GM19193 (cell line): ENCODE data around the gene DAND5.

ENCODE experiments used
- POLR2A ChIP-seq: IDR thresholded peaks from 4 replicates; pipeline ENCODE4 v1.6.1; 2011; ENCODE audit not compliant: insufficient read depth, insufficient read length; ENCODE audit errors: extremely low read depth

Gene DAND5

DNA sequence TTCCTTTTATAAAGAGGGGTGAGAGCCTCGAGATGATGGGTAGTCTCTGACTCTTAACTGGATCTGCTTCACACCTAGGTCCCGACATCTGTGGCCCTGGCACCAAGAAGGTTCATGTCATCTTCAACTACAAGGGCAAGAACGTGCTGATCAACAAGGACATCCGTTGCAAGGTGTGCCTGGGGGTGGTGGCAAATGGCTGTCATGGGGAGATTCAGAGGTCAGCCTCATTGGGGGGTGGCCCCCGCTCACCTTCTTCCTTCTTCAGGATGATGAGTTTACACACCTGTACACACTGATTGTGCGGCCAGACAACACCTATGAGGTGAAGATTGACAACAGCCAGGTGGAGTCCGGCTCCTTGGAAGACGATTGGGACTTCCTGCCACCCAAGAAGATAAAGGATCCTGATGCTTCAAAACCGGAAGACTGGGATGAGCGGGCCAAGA is 29.4 kb upstream of the DAND5 start:
- TF ChIP-seq POLR2A, result no peak

DNA sequence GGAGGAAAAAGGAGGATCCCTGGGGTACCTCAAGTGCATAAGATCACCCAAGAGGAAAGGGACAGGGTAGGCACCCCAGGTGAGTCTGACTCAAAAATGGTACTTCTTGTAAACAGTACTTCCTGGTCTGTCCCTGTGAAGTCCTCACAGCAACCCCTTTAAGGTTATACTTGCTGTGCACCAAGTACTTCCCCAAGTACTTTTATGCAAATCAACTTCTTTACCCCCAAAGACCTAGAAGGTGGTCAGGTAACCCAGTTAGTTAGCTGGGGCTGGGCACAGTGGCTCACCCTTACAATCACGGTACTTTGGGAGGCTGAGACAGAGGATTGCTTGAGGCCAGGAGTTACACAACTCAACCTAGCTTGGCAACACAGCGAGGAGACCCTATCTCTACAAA is 28.5 kb upstream of the DAND5 start:
- no peak for TF ChIP-seq POLR2A

DNA sequence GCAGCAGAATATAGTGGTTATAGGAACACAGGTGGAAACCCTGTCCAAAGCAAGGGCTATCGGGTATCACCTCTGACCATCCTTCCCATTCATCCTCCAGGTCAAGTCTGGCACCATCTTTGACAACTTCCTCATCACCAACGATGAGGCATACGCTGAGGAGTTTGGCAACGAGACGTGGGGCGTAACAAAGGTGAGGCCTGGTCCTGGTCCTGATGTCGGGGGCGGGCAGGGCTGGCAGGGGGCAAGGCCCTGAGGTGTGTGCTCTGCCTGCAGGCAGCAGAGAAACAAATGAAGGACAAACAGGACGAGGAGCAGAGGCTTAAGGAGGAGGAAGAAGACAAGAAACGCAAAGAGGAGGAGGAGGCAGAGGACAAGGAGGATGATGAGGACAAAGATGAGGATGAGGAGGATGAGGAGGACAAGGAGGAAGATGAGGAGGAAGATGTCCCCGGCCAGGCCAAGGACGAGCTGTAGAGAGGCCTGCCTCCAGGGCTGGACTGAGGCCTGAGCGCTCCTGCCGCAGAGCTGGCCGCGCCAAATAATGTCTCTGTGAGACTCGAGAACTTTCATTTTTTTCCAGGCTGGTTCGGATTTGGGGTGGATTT is 25.8 kb upstream of the DAND5 start:
- TF ChIP-seq POLR2A, result peak; percentile 36

DNA sequence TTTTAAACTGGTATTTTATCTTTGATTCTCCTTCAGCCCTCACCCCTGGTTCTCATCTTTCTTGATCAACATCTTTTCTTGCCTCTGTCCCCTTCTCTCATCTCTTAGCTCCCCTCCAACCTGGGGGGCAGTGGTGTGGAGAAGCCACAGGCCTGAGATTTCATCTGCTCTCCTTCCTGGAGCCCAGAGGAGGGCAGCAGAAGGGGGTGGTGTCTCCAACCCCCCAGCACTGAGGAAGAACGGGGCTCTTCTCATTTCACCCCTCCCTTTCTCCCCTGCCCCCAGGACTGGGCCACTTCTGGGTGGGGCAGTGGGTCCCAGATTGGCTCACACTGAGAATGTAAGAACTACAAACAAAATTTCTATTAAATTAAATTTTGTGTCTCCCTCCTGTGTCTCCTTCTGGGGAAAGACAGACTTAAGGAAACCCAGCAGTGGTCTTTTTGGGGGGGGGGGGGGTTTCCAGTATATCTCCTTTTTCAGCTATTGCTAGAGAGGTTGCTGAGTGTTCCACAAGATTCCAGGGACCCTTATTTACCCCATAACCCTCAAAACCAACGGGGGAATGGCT is 25.2 kb upstream of the DAND5 start:
- TF ChIP-seq POLR2A, result peak; percentile 3

DNA sequence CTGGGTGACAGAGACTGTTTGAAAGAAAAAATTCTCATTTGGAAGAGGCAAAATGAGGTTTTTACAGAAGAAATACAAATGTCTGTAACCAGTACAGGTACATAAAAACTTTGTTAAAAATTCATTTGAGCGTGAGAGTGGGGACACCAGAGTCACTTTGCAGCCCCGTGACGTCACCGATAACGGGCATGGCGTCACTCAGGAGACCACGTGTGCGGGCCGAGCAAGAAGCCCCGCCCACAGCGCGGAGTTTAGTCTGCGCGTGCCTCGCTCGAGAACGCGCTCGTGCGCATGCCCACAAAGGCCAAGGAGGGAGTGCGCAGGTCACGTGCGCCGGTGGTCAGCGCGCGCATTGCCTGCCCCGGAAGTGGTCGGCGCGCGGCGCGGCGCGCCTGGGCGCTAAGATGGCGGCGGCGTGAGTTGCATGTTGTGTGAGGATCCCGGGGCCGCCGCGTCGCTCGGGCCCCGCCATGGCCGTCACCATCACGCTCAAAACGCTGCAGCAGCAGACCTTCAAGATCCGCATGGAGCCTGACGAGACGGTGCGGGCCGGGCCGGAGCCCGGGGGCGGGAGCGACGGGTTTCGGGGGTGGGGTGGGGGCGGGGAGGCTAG is 23.8 kb upstream of the DAND5 start, which contains the start of gene RAD23A:
Gene RAD23A, plus strand, starts transcription at position 384 of the 613 bp plus-strand sequence. Its CDS starts 87 bp downstream, at position 471.
- TF ChIP-seq POLR2A, result peak; percentile 98

DNA sequence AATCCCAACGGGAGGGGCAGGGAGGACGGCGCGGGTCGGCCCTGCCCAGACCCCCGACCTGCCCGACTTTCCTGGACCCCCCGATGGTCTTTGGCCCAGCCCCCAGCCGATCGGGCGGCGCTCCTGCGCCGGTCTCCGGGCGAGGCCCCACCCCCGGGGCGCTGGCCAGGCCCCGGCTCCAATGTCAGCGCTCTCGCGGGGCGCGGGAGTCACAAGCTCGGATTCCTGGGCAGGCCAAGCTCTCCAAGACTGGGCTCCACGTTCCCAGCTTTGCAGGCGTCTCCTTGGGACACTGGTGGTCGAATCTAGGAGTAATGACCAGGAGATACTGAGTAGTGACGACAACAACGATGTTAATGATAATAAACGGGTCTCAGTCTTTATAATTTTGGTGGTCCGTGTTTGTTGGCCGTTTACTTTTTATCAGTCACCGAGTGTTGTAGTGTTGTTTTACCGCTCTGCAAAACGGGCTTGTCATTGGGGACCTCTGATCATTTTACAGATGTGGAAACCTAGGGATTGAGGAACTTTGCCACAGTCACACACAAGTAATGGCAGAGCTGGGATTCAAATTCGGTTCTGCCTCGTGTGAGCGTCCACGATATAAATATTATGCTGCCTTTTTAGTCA is 23.2 kb upstream of the DAND5 start:
- TF ChIP-seq POLR2A, result no peak

DNA sequence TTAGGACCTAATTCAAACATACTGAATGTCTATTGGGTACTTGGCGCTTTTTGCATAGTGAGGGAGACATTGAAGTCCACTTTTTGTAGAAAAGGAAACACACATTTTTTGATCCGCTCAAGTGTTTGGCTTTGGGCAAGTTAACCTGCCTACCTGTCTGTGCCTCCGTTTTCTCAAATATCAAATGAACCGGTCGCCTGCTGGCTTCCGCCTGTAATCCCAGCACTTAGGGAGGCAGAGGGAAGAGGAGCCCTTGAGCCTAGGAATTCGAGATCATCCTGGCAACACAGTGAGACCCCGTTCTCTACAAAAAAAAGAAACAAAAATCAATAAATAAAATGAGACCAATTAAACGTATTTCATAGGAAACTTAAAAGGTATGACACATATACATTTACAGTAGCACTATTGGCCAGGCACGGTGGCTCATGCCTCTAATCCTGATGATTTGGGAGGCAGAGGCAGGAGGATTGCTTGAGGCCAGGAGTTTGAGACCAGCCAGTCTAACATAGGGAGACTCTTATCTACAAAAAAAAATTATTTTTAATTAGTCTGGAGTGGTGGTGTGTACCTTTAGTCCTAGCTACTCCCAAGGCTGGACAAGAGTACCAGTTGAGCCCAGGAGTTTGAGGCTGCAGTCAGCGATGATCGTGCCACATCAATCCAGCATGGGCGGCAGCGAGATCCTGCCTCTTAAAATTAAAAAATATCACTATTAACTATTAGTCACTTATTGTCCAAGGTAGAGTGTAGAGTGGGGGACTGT is 22.5 kb upstream of the DAND5 start:
- no peak for TF ChIP-seq POLR2A

DNA sequence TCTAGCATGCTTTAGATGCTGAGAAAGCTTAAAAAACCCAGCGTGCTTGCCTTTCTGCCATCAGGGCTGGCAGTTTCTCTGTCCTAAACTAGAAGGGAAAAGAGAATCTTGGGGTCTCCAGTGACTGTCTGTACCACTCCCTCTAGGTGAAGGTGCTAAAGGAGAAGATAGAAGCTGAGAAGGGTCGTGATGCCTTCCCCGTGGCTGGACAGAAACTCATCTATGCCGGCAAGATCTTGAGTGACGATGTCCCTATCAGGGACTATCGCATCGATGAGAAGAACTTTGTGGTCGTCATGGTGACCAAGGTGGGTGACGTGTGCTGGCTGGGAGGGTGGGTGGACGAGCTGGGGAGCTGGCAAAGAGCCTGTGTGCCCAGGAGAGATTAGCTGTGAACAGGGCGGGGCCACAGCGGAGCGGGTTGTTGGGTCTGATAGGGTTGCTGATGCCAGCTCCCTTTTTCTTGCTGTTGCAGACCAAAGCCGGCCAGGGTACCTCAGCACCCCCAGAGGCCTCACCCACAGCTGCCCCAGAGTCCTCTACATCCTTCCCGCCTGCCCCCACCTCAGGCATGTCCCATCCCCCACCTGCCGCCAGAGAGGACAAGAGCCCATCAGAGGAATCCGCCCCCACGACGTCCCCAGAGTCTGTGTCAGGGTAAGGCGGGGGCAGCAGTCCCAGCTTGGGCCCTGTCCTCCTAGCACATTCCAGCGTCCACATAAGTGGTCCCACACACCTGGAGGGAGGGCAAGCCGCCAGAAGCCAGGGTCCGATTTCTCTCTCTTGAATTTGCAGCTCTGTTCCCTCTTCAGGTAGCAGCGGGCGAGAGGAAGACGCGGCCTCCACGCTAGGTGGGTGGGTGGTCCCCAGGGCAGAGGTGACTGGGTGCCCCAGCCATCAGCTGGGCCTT is 21.4 kb upstream of the DAND5 start:
- TF ChIP-seq POLR2A, result peak; percentile 26

DNA sequence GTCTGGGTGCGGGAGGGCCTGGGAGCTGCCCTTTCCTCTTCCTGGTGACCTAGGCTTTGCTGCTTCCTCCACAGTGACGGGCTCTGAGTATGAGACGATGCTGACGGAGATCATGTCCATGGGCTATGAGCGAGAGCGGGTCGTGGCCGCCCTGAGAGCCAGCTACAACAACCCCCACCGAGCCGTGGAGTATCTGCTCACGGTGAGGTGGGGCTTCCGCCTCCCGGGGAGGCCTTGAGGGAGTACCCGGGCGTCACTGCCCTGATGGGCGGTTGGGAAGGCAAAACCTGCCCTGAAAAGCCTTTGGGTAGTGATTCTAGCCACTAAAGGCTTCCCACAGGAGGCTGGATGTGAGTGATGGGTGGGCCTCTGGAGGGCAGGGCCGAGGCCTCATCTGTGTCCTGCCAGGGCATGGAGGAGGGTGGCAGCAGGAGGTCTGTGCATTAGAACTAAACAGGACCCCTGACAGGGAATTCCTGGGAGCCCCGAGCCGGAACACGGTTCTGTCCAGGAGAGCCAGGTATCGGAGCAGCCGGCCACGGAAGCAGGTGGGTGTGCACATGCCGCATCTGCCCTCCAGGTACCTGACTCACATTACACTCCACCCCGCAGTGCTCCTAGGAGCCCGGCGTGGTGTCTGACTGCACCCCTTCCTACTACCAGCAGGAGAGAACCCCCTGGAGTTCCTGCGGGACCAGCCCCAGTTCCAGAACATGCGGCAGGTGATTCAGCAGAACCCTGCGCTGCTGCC is 20.6 kb upstream of the DAND5 start:
- no peak for TF ChIP-seq POLR2A

DNA sequence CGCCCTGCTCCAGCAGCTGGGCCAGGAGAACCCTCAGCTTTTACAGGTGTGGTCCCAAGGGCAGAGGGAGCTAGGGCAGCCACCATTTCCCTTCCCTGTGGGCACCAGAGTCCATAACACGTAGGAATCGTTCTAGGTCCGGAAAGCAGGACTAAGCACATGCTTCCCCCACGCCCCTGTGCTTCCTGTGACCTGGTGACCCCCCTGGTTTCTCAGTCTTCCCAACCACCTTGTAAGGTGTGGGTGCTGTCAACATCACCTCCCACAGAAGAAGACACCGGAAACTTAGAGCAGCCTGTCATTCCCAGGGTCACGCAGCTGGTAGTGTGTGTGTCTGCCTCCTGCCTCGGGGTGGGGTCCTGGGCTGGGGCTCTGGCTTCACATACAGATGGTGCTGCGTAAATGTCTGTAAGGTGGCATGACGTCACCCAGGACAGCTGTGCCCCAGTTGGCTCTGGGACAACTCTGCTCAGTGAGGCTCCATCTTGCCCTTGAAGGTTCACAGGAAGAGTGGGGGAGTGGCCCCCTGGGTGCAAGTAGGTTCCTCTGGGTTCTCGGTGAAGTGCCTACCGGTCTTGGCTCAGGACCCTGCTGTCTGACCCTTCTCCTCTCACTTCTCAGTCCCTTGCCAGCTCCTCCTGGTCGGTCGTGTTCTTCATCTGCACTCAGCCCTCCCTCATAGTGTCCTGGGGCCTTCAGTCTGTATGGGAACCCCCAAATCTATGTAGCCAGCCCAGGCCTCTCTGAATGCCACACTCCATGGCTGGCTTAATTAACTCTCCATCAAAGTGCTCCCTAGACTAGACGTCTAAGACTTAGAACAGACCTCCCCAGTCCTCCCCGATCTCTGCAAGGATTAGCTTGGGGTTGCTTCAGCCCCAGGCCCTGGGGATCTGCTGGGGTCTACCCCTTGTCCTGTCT is 19.8 kb upstream of the DAND5 start:
- TF ChIP-seq POLR2A, result no peak

DNA sequence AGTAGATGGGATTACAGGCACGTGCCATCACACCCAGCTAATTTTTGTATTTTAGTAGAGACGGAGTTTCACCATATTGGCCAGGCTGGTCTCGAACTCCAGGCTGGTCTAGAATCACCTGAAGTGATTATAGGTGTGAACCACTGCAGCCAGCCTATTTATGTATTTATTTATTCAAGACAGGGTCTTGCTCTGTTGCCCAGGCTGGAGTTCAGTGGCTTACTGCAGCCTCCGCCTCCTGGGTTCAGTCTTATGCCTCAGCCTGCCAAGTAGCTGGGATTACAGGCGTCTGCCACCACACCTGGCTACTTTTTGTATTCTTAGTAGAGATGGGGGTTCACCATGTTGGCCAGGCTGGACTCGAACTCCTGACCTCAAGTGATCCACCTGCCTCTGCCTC is 17.3 kb upstream of the DAND5 start:
- TF ChIP-seq POLR2A, result peak; percentile 1

DNA sequence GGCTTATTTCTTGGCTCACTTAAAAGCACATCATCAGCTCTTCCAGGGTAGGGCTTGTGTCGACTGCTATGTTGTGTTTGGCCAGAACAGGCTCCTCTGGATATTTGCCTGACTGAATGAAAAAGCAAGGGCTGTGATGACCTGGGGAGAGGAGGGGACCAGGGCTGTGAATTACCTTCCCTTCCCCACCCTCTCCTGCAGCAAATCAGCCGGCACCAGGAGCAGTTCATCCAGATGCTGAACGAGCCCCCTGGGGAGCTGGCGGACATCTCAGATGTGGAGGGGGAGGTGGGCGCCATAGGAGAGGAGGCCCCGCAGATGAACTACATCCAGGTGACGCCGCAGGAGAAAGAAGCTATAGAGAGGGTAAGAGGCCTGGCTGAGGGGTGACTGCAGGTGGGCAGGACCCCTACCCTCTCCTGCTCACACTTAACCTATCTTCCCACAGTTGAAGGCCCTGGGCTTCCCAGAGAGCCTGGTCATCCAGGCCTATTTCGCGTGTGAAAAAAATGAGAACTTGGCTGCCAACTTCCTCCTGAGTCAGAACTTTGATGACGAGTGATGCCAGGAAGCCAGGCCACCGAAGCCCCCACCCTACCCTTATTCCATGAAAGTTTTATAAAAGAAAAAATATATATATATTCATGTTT is 16.8 kb upstream of the DAND5 start:
- peak; percentile 3 for TF ChIP-seq POLR2A
